ENCODE measurements around the gene BCL11B. TPM values are rescaled to one million over a fixed set of nuclear protein-coding genes. Genes with fewer than 3 reads are reported as not detected.

The BCL11B gene
- total and polyA plus RNA-seq, 4 donors, result 0.13 to 1.3 (median 0.58) TPM; not detected in 1

DNA sequence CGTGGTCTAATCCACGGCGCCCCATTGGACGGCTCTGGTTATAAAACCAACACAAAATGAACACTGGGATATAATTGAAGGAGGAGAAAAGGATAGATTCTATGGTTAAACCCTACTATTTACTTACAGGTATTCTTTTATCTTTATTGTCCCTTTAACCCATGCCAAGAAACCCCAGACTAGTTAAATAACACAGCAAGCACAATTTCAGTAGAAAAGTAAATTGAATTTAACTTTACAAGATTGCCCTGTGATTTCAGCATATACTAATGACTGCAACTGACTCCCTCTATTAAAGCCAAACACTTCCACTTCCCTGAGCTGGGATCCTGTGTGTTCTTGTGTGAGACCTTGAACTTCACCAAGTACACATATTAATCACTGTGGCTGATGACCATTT lies 45.3 kb downstream of the BCL11B start:
- Histone ChIP-seq H3K27ac (ENCODE audit: low read depth in 1 of 2, low read length in 2 of 2) (no peak overlapping the region), H3K36me3 (ENCODE audit: control insufficient read depth in 1 of 2, insufficient read depth in 2 of 2, low read length in 1 of 2) (no peaks in the 10 kb centered on the region), H3K9me3 (ENCODE audit: control insufficient read depth, low read length) (no peaks in the 10 kb centered on the region), H3K4me1 (ENCODE audit: control insufficient read depth in 1 of 2, insufficient read depth in 2 of 2, low read length in 2 of 2) (no peaks in the 10 kb centered on the region), H3K27me3 (ENCODE audit: control insufficient read depth in 1 of 2, insufficient read depth in 2 of 2, low read length in 1 of 2) (no peaks in the 10 kb centered on the region), H3K4me3 (ENCODE audit: low read length in 2 of 2) (no peak overlapping the region)
- intact Hi-C loops (cut with DNase I), result no loop called here
- DNase-seq, result no peak
- no peak for ATAC-seq (ENCODE audit: low FRiP score)
- WGBS, 2 donors, result 96 to 99% methylated on average over 4 of the region's 4 CpGs

DNA sequence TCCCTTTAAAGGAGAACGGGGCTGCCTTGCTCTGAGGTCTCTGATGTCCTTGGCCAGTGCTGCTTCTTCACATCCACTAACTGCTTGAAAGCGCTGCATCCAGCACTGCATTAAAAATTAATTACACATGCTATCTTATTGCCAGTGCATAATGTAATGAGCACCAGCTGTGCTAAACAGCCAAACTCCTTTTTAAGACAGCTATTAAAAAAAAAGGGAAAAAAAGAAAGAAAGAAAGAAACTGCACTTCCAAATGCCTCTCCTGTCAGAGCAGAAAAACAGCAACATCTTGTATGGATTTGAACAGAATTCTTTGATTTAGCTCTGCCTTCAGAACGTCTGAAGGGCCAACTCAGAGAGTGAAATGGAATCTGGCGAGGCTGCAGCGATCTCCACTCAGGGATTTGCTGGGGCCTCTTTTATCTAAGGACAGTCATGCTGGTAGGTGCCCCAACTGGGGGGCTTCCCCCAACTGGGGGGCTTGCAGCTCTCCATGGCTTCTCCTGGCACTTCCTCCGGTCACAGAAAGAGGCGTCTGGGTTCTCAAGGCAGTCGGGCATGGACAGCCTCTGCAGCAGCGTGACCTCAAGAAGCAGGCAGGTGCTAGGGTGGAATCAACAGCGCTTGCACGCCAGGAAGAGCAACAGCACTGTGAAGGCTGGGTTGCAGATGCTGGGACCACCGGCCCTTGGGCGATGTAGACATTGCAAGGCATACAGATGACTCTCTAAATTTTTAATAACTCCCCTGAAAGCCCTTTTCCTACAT lies 46.4 kb downstream of the BCL11B start:
- ATAC-seq (ENCODE audit: low FRiP score) (no peak), DNase-seq (no peak)
- intact Hi-C loops (cut with DNase I), result no loop called here
- no peaks in the 10 kb centered on the region for H3K4me1 ChIP-seq (ENCODE audit: control insufficient read depth in 1 of 2, insufficient read depth in 2 of 2, low read length in 2 of 2)
- H3K27me3 ChIP-seq (ENCODE audit: control insufficient read depth in 1 of 2, insufficient read depth in 2 of 2, low read length in 1 of 2), result no peaks in the 10 kb centered on the region
- H3K9me3 ChIP-seq (ENCODE audit: control insufficient read depth, low read length), result no peaks in the 10 kb centered on the region
- H3K4me3 ChIP-seq (ENCODE audit: low read length in 2 of 2), result no peak overlapping the region
- H3K27ac ChIP-seq (ENCODE audit: low read depth in 1 of 2, low read length in 2 of 2), result no peak overlapping the region
- H3K36me3 ChIP-seq (ENCODE audit: control insufficient read depth in 1 of 2, insufficient read depth in 2 of 2, low read length in 1 of 2), result no peaks in the 10 kb centered on the region
- WGBS, 2 donors, result 72 to 82% methylated on average over 13 of the region's 13 CpGs

DNA sequence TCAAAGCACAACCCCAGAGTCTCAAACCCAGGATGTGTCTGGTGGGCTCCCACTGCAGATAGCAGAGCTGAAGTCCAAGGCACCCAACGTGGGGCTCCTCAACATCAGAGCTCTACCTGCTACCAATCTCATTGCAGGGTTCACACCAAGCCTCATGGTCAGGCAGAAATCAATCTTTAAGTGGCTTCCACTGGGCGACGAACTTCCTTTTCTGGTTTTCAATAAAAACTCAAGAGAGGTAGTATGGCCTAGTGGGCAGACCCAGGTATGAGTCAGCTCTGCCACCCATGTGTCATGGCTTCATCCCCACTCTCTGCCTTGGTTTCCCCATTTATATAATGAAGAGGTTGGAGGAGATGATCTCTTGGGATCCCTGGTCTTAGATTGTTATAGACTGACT lies 47.0 kb downstream of the BCL11B start:
- intact Hi-C loops (cut with DNase I), result no loop called here
- Histone ChIP-seq H3K27me3 (ENCODE audit: control insufficient read depth in 1 of 2, insufficient read depth in 2 of 2, low read length in 1 of 2) (no peaks in the 10 kb centered on the region), H3K4me1 (ENCODE audit: control insufficient read depth in 1 of 2, insufficient read depth in 2 of 2, low read length in 2 of 2) (no peaks in the 10 kb centered on the region), H3K36me3 (ENCODE audit: control insufficient read depth in 1 of 2, insufficient read depth in 2 of 2, low read length in 1 of 2) (no peaks in the 10 kb centered on the region), H3K9me3 (ENCODE audit: control insufficient read depth, low read length) (no peaks in the 10 kb centered on the region), H3K4me3 (ENCODE audit: low read length in 2 of 2) (no peak overlapping the region), H3K27ac (ENCODE audit: low read depth in 1 of 2, low read length in 2 of 2) (no peak overlapping the region)
- DNase-seq, result no peak
- WGBS, 2 donors, result 90 to 93% methylated on average over 3 of the region's 3 CpGs
- ATAC-seq (ENCODE audit: low FRiP score), result no peak

DNA sequence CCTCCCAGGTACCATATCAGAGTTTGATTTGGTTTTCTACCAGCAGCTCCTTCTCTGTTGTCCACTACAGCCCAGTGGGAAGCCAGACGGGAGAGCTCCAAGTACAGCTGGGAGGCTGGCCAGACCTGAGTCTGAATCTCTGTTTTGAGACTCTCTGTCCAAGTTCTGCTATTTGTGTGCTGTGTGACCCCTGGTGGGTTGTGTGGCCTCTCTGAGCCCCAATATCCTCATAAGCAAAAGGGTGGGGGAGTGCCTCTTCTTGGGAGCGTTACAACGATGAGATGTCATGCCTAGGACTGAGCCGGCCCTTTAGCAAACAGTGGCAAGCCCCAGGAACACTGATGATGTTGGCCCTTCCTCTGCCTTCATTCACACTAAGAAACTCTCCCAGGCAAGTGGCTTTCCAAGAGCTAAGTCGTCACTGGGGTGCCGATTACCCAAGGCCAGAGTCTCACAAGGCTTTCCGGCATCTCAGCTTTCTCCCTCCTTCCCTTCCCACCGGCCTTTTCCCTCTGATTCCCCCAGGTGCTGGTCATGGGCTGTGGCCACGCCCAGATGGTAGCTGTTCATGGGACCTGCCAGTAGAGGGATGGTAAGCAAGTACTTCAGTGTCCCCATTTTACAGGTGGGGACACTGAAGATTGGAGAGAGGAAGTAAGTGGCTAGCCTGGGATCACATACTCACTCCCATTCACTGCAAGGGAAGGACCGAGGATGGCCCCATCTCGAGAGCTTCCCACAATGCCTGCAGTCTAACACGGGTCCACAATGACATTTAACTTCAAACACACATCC lies 47.7 kb downstream of the BCL11B start:
- DNase-seq, result no peak
- no peak for ATAC-seq (ENCODE audit: low FRiP score)
- Histone ChIP-seq H3K27ac (ENCODE audit: low read depth in 1 of 2, low read length in 2 of 2) (no peak overlapping the region), H3K4me3 (ENCODE audit: low read length in 2 of 2) (no peak overlapping the region), H3K27me3 (ENCODE audit: control insufficient read depth in 1 of 2, insufficient read depth in 2 of 2, low read length in 1 of 2) (no peaks in the 10 kb centered on the region), H3K4me1 (ENCODE audit: control insufficient read depth in 1 of 2, insufficient read depth in 2 of 2, low read length in 2 of 2) (no peaks in the 10 kb centered on the region), H3K9me3 (ENCODE audit: control insufficient read depth, low read length) (no peaks in the 10 kb centered on the region), H3K36me3 (ENCODE audit: control insufficient read depth in 1 of 2, insufficient read depth in 2 of 2, low read length in 1 of 2) (no peaks in the 10 kb centered on the region)
- 73 to 77% methylated on average over 12 of the region's 12 CpGs for WGBS, 2 donors
- intact Hi-C loops (cut with DNase I), result no loop called here

DNA sequence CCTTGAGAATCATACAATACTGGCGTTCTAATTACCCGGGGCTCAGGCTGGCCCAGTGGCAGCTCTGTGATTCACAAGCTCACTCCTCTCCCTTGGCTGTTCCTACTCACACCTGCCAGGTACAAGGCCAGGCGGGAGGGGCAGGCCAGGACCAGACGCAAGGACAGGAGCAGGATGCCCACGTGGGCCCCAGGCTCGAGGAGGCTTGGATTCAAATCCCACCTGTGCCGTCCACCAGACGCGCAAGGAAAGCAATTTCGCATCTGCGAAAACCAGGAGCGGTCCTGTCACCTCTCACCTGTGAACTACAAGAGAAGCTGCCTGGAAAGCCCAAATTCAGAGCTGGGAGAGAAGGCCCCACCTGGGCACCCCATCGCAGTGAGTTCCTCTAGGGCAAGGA lies 50.6 kb downstream of the BCL11B start:
- no peak for DNase-seq
- WGBS, 2 donors, result 95 to 96% methylated on average over 13 of the region's 13 CpGs
- Histone ChIP-seq H3K9me3 (ENCODE audit: control insufficient read depth, low read length) (no peaks in the 10 kb centered on the region), H3K27me3 (ENCODE audit: control insufficient read depth in 1 of 2, insufficient read depth in 2 of 2, low read length in 1 of 2) (no peaks in the 10 kb centered on the region), H3K4me3 (ENCODE audit: low read length in 2 of 2) (no peak overlapping the region), H3K4me1 (ENCODE audit: control insufficient read depth in 1 of 2, insufficient read depth in 2 of 2, low read length in 2 of 2) (no peaks in the 10 kb centered on the region), H3K36me3 (ENCODE audit: control insufficient read depth in 1 of 2, insufficient read depth in 2 of 2, low read length in 1 of 2) (no peaks in the 10 kb centered on the region), H3K27ac (ENCODE audit: low read depth in 1 of 2, low read length in 2 of 2) (no peak overlapping the region)
- ATAC-seq (ENCODE audit: low FRiP score), result no peak
- intact Hi-C loops (cut with DNase I), result no loop called here

DNA sequence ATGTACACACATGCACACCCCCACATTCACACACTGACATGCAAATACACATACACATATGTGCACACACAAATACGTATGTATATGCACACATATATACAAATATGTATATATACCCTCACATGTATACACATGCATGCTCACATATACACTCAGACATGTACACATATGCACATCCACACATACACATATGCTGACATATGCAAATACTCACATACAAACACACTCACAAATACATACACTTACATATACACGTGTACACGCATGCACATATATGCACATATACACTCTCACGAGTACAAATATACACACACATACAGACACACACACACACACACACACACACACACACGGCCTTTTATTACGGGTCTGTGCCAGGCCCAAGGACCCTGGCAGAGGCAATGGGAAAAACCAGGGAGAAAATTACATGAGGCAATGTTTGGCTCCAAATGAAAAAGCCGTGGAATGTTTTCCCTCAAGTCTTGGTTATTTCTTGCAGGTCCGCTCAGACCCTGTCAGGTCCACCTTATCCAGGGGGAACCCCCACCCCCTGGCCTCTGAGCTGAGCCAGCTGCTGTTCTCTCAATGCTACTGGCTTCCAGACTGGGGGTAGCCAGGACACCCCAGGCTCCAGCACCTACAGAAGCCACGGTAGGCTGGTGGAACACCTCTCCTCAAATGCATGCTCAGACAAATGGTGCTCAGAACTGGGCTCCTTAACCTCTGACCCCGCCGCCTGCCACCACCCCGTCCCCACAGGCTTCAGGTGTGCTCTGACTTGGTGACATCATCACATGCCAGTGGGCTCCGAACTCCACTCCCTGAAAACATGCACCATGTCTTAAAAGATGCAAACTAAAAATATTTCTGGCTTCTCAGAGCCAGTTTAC lies 54.7 kb downstream of the BCL11B start:
- H3K4me1 ChIP-seq (ENCODE audit: control insufficient read depth in 1 of 2, insufficient read depth in 2 of 2, low read length in 2 of 2), result no peaks in the 10 kb centered on the region
- H3K9me3 ChIP-seq (ENCODE audit: control insufficient read depth, low read length), result no peaks in the 10 kb centered on the region
- ATAC-seq (ENCODE audit: low FRiP score) (no peak), DNase-seq (no peak)
- H3K27ac ChIP-seq (ENCODE audit: low read depth in 1 of 2, low read length in 2 of 2), result no peak overlapping the region
- H3K36me3 ChIP-seq (ENCODE audit: control insufficient read depth in 1 of 2, insufficient read depth in 2 of 2, low read length in 1 of 2), result no peaks in the 10 kb centered on the region
- H3K27me3 ChIP-seq (ENCODE audit: control insufficient read depth in 1 of 2, insufficient read depth in 2 of 2, low read length in 1 of 2), result no peaks in the 10 kb centered on the region
- intact Hi-C loops (cut with DNase I), result loop anchor here in 1 of 2 donors (5.0 kb wide), 1 partner anchor 180 kb away; no protein-coding TSS in a partner anchor
- no peak overlapping the region for H3K4me3 ChIP-seq (ENCODE audit: low read length in 2 of 2)
- 13 to 17% methylated on average over 13 of the region's 13 CpGs for WGBS, 2 donors

DNA sequence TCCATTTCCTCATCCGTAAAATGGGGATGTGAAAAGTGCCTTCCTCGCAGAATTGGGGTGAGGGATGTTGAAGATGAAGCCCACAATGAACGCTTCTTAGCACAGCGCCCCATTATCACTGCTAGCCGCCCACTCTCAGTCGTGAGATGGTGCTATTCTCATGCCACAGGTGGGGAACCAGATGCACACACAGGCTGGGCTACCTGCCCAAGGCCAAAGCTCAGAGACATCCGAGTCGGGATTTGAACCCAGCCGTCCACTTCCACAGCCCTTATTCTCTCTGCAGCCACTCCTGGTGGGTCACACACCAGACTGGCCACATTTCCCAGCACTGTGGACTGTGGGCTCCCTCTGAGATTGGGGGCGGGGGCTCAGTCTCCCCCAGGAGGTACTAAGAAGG lies 55.8 kb downstream of the BCL11B start:
- H3K9me3 ChIP-seq (ENCODE audit: control insufficient read depth, low read length), result no peaks in the 10 kb centered on the region
- DNase-seq (no peak), ATAC-seq (ENCODE audit: low FRiP score) (no peak)
- no peak overlapping the region for H3K4me3 ChIP-seq (ENCODE audit: low read length in 2 of 2)
- no peak overlapping the region for H3K27ac ChIP-seq (ENCODE audit: low read depth in 1 of 2, low read length in 2 of 2)
- 80 to 84% methylated on average over 10 of the region's 10 CpGs for WGBS, 2 donors
- H3K36me3 ChIP-seq (ENCODE audit: control insufficient read depth in 1 of 2, insufficient read depth in 2 of 2, low read length in 1 of 2), result no peaks in the 10 kb centered on the region
- intact Hi-C loops (cut with DNase I), result loop anchor here in 1 of 2 donors (5.0 kb wide), 1 partner anchor 179 kb away; no protein-coding TSS in a partner anchor
- no peaks in the 10 kb centered on the region for H3K4me1 ChIP-seq (ENCODE audit: control insufficient read depth in 1 of 2, insufficient read depth in 2 of 2, low read length in 2 of 2)
- H3K27me3 ChIP-seq (ENCODE audit: control insufficient read depth in 1 of 2, insufficient read depth in 2 of 2, low read length in 1 of 2), result no peaks in the 10 kb centered on the region

DNA sequence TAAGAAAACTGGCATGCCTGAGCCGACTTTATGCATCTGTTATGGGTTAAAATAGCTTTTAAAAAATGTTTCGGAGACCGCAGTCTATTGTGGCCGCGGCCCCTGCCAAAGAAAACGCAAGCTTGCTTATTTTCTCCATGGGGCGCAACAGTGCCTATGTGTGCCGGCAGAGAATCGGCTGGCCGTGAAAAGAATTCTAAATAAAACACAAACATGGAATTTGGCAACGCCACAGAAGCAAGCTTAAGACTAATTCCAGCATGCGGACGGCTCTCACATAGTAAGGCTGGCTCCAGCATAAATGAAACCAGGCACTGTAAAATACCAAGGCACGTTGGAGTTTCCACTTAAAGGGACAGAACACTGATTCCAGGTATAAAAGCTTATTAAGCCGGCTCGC lies 56.7 kb downstream of the BCL11B start:
- no peaks in the 10 kb centered on the region for H3K36me3 ChIP-seq (ENCODE audit: control insufficient read depth in 1 of 2, insufficient read depth in 2 of 2, low read length in 1 of 2)
- H3K9me3 ChIP-seq (ENCODE audit: control insufficient read depth, low read length), result no peaks in the 10 kb centered on the region
- no peaks in the 10 kb centered on the region for H3K27me3 ChIP-seq (ENCODE audit: control insufficient read depth in 1 of 2, insufficient read depth in 2 of 2, low read length in 1 of 2)

More for the DNA sequence above, 56.7 kb downstream of the BCL11B start:
- Histone ChIP-seq H3K4me1 (ENCODE audit: control insufficient read depth in 1 of 2, insufficient read depth in 2 of 2, low read length in 2 of 2) (no peaks in the 10 kb centered on the region), H3K4me3 (ENCODE audit: low read length in 2 of 2) (no peak overlapping the region), H3K27ac (ENCODE audit: low read depth in 1 of 2, low read length in 2 of 2) (no peak overlapping the region)
- DNase-seq (peak; percentile 59 to 64), ATAC-seq (ENCODE audit: low FRiP score) (no peak)
- intact Hi-C loops (cut with DNase I), result loop anchor here in 1 of 2 donors (5.0 kb wide), 1 partner anchor 178 kb away; no protein-coding TSS in a partner anchor
- WGBS, 2 donors, result 4 to 7% methylated on average over 16 of the region's 16 CpGs

Data from aorta (tissue), 5 donors.